Activated CD8-positive, alpha-beta memory T cell treated with anti-CD3 and anti-CD28 coated beads, Interleukin-2, amount 50 U/mL, for 24 hours (primary cell): ENCODE results near the gene ABCA9.

ENCODE experiments used
- DNase-seq: peaks from one replicate; pipeline ENCODE4 v3.0.0-alpha.2; 2020; ENCODE audit errors: extremely low read depth

ABCA9 gene

GRCh38 chr17:69067274-69068047 is 6.7 kb upstream of the ABCA9 start:
- DNase-seq, result no peak

- no peak for DNase-seq
These were observed 5.8 kb upstream of the ABCA9 start for GRCh38 chr17:69066482-69066881.

GRCh38 chr17:69065113-69065512 is 4.4 kb upstream of the ABCA9 start:
- DNase-seq, result no peak

- no peak for DNase-seq
These were observed 3.7 kb upstream of the ABCA9 start for GRCh38 chr17:69064476-69064875.

- DNase-seq, result no peak
These were observed 3.3 kb upstream of the ABCA9 start for GRCh38 chr17:69064001-69064400.

GRCh38 chr17:69062860-69063581 is 2.3 kb upstream of the ABCA9 start:
- DNase-seq, result no peak

- DNase-seq, result no peak
These were observed 1.2 kb upstream of the ABCA9 start for GRCh38 chr17:69061721-69062556.

- no peak for DNase-seq
These were observed 1.1 kb downstream of the ABCA9 start for GRCh38 chr17:69059458-69060175.

GRCh38 chr17:69058165-69058564 is 2.6 kb downstream of the ABCA9 start:
- DNase-seq, result no peak

GRCh38 chr17:69057280-69057679 is 3.4 kb downstream of the ABCA9 start:
- no peak for DNase-seq

- DNase-seq, result no peak
These were observed 4.4 kb downstream of the ABCA9 start for GRCh38 chr17:69056179-69056823.

GRCh38 chr17:69055334-69055733 is 5.4 kb downstream of the ABCA9 start:
- DNase-seq, result no peak

- DNase-seq, result no peak
These were observed 9.5 kb downstream of the ABCA9 start for GRCh38 chr17:69050999-69051775.

GRCh38 chr17:69048634-69049033 is 12.1 kb downstream of the ABCA9 start:
- no peak for DNase-seq

- DNase-seq, result no peak
These were observed 13.1 kb downstream of the ABCA9 start for GRCh38 chr17:69047368-69048263.

GRCh38 chr17:69046121-69046807 is 14.5 kb downstream of the ABCA9 start:
- DNase-seq, result no peak

- DNase-seq, result no peak
These were observed 15.1 kb downstream of the ABCA9 start for GRCh38 chr17:69045646-69046045.

GRCh38 chr17:69044371-69044770 is 16.4 kb downstream of the ABCA9 start:
- no peak for DNase-seq
